ENCODE data around the gene TEN1.

The TEN1 gene

GRCh38 chr17:76007850-76008165, 28.8 kb downstream of the TEN1 start:
- Mint-ChIP-seq H3K4me1 (ENCODE audit: low read depth) (no peaks in the 10 kb centered on the region), H3K4me3 (no peak overlapping the region), H3K27me3 (no peaks in the 10 kb centered on the region), H3K36me3 (ENCODE audit: low read depth) (peaks cover 8% of the 10 kb centered on the region), H3K9me3 (no peaks in the 10 kb centered on the region), H3K27ac (no peak overlapping the region)
- DNase-seq: no peak

GRCh38 chr17:76008208-76008607, 29.2 kb downstream of the TEN1 start:
- no peaks in the 10 kb centered on the region for H3K4me1 Mint-ChIP-seq (ENCODE audit: low read depth)

GRCh38 chr17:76008630-76009425, 29.8 kb downstream of the TEN1 start:
- no peak overlapping the region for H3K4me3 Mint-ChIP-seq
- H3K36me3 Mint-ChIP-seq (ENCODE audit: low read depth): peaks cover 8% of the 10 kb centered on the region
- no peak for DNase-seq
- no peaks in the 10 kb centered on the region for H3K27me3 Mint-ChIP-seq
- peaks cover under 1% of the 10 kb centered on the region for H3K4me1 Mint-ChIP-seq (ENCODE audit: low read depth)
- H3K27ac Mint-ChIP-seq: no peak overlapping the region
- H3K9me3 Mint-ChIP-seq: no peaks in the 10 kb centered on the region

More at GRCh38 chr17:76008208-76008607, 29.2 kb downstream of the TEN1 start:
- Mint-ChIP-seq H3K9me3 (no peaks in the 10 kb centered on the region), H3K27me3 (no peaks in the 10 kb centered on the region), H3K36me3 (ENCODE audit: low read depth) (peaks cover 8% of the 10 kb centered on the region), H3K4me3 (no peak overlapping the region), H3K27ac (no peak overlapping the region)
- no peak for DNase-seq

- no peaks in the 10 kb centered on the region for H3K27me3 Mint-ChIP-seq
- H3K4me1 Mint-ChIP-seq (ENCODE audit: low read depth): peaks cover 6% of the 10 kb centered on the region
- no peak overlapping the region for H3K27ac Mint-ChIP-seq
- H3K9me3 Mint-ChIP-seq: no peaks in the 10 kb centered on the region
- no peak overlapping the region for H3K4me3 Mint-ChIP-seq
- no peak for DNase-seq
- H3K36me3 Mint-ChIP-seq (ENCODE audit: low read depth): peaks cover 8% of the 10 kb centered on the region
These were observed 30.4 kb downstream of the TEN1 start for GRCh38 chr17:76009447-76009846.

- peaks cover 6% of the 10 kb centered on the region for H3K4me1 Mint-ChIP-seq (ENCODE audit: low read depth)
- no peaks in the 10 kb centered on the region for H3K27me3 Mint-ChIP-seq
- peaks cover 7% of the 10 kb centered on the region for H3K36me3 Mint-ChIP-seq (ENCODE audit: low read depth)
- no peak for DNase-seq
- no peak overlapping the region for H3K4me3 Mint-ChIP-seq
- no peak overlapping the region for H3K27ac Mint-ChIP-seq
- no peaks in the 10 kb centered on the region for H3K9me3 Mint-ChIP-seq
These were observed 31.1 kb downstream of the TEN1 start for GRCh38 chr17:76009969-76010661.

- no peak for DNase-seq
- H3K27ac Mint-ChIP-seq: no peak overlapping the region
These were observed 32.9 kb downstream of the TEN1 start for GRCh38 chr17:76011951-76012350.

GRCh38 chr17:76013377-76013932, 34.4 kb downstream of the TEN1 start:
- no peak for DNase-seq
- Mint-ChIP-seq H3K36me3 (ENCODE audit: low read depth) (no peaks in the 10 kb centered on the region), H3K9me3 (no peaks in the 10 kb centered on the region), H3K27me3 (no peaks in the 10 kb centered on the region), H3K4me1 (ENCODE audit: low read depth) (peaks cover 6% of the 10 kb centered on the region), H3K4me3 (no peak overlapping the region), H3K27ac (no peak overlapping the region)

More at GRCh38 chr17:76011951-76012350, 32.9 kb downstream of the TEN1 start:
- no peak overlapping the region for H3K4me3 Mint-ChIP-seq
- H3K36me3 Mint-ChIP-seq (ENCODE audit: low read depth): no peaks in the 10 kb centered on the region
- no peaks in the 10 kb centered on the region for H3K9me3 Mint-ChIP-seq
- peaks cover 6% of the 10 kb centered on the region for H3K4me1 Mint-ChIP-seq (ENCODE audit: low read depth)
- no peaks in the 10 kb centered on the region for H3K27me3 Mint-ChIP-seq

- DNase-seq: peak; percentile 85
- Mint-ChIP-seq H3K27ac (no peak overlapping the region), H3K4me1 (ENCODE audit: low read depth) (peaks cover 6% of the 10 kb centered on the region), H3K4me3 (no peak overlapping the region), H3K9me3 (no peaks in the 10 kb centered on the region), H3K36me3 (ENCODE audit: low read depth) (no peaks in the 10 kb centered on the region), H3K27me3 (no peaks in the 10 kb centered on the region)
These were observed 35.3 kb downstream of the TEN1 start for GRCh38 chr17:76014100-76014924.

- H3K4me1 Mint-ChIP-seq (ENCODE audit: low read depth): peaks cover 6% of the 10 kb centered on the region
- H3K36me3 Mint-ChIP-seq (ENCODE audit: low read depth): no peaks in the 10 kb centered on the region
- H3K9me3 Mint-ChIP-seq: no peaks in the 10 kb centered on the region
- no peak overlapping the region for H3K4me3 Mint-ChIP-seq
- H3K27ac Mint-ChIP-seq: no peak overlapping the region
- no peak for DNase-seq
- H3K27me3 Mint-ChIP-seq: no peaks in the 10 kb centered on the region
These were observed 35.9 kb downstream of the TEN1 start for GRCh38 chr17:76014925-76015261.

- DNase-seq: no peak
- Mint-ChIP-seq H3K4me3 (no peak overlapping the region), H3K27ac (no peak overlapping the region), H3K36me3 (ENCODE audit: low read depth) (no peaks in the 10 kb centered on the region), H3K9me3 (no peaks in the 10 kb centered on the region), H3K4me1 (ENCODE audit: low read depth) (peaks cover 6% of the 10 kb centered on the region), H3K27me3 (no peaks in the 10 kb centered on the region)
These were observed 38.7 kb downstream of the TEN1 start for GRCh38 chr17:76017481-76018339.

GRCh38 chr17:76018340-76018680, 39.3 kb downstream of the TEN1 start:
- peaks cover 6% of the 10 kb centered on the region for H3K4me1 Mint-ChIP-seq (ENCODE audit: low read depth)
- H3K9me3 Mint-ChIP-seq: no peaks in the 10 kb centered on the region
- DNase-seq: no peak
- no peaks in the 10 kb centered on the region for H3K27me3 Mint-ChIP-seq
- H3K4me3 Mint-ChIP-seq: no peak overlapping the region
- H3K27ac Mint-ChIP-seq: no peak overlapping the region
- H3K36me3 Mint-ChIP-seq (ENCODE audit: low read depth): no peaks in the 10 kb centered on the region

- no peak overlapping the region for H3K4me3 Mint-ChIP-seq
- peaks cover 6% of the 10 kb centered on the region for H3K4me1 Mint-ChIP-seq (ENCODE audit: low read depth)
- no peaks in the 10 kb centered on the region for H3K36me3 Mint-ChIP-seq (ENCODE audit: low read depth)
- DNase-seq: no peak
- no peaks in the 10 kb centered on the region for H3K9me3 Mint-ChIP-seq
- no peaks in the 10 kb centered on the region for H3K27me3 Mint-ChIP-seq
- no peak overlapping the region for H3K27ac Mint-ChIP-seq
These were observed 39.8 kb downstream of the TEN1 start for GRCh38 chr17:76018801-76019200.

- H3K4me1 Mint-ChIP-seq (ENCODE audit: low read depth): no peaks in the 10 kb centered on the region
- H3K4me3 Mint-ChIP-seq: no peak overlapping the region
- no peaks in the 10 kb centered on the region for H3K9me3 Mint-ChIP-seq
- no peak overlapping the region for H3K27ac Mint-ChIP-seq
- no peaks in the 10 kb centered on the region for H3K27me3 Mint-ChIP-seq
- no peaks in the 10 kb centered on the region for H3K36me3 Mint-ChIP-seq (ENCODE audit: low read depth)
- no peak for DNase-seq
These were observed 40.9 kb downstream of the TEN1 start for GRCh38 chr17:76019833-76020467.

- no peaks in the 10 kb centered on the region for H3K9me3 Mint-ChIP-seq
- H3K36me3 Mint-ChIP-seq (ENCODE audit: low read depth): no peaks in the 10 kb centered on the region
- no peak overlapping the region for H3K27ac Mint-ChIP-seq
- DNase-seq: no peak
- no peaks in the 10 kb centered on the region for H3K4me1 Mint-ChIP-seq (ENCODE audit: low read depth)
- H3K27me3 Mint-ChIP-seq: no peaks in the 10 kb centered on the region
- H3K4me3 Mint-ChIP-seq: no peak overlapping the region
These were observed 43.2 kb downstream of the TEN1 start for GRCh38 chr17:76022285-76022684.
